K562 (cell line): ENCODE results near the gene ARHGAP15.

Experiments used
- CEBPG ChIP-seq, 3 experiments: fragments of 200-800 bp in 1 of 3; sonication (Bioruptor generic) in 1 of 3; sonication (generic) in 1 of 3; formaldehyde crosslinking in 1 of 3; IDR thresholded peaks in 2 of 3; conservative IDR thresholded peaks in 1 of 3; 2 replicates each; pipeline versions ENCODE4 v1.6.1 to v1.8.0; 2016 to 2022; ENCODE audit warnings: missing compliant biosample characterization in 2 of 3, missing genetic modification characterization in 2 of 3, mild to moderate bottlenecking in 1 of 3, missing genetic modification reagents in 1 of 3
- ELF1 ChIP-seq: fragments of 200-800 bp; sonication (Bioruptor generic); IDR thresholded peaks from 2 replicates; pipeline ENCODE4 v1.6.1; 2016; ENCODE audit warnings: missing genetic modification characterization, missing compliant biosample characterization
- FOXA1 ChIP-seq: fragments of 450-650 bp; IDR thresholded peaks from 2 replicates; pipeline ENCODE4 v1.6.1; 2016; ENCODE audit warnings: mild to moderate bottlenecking, borderline replicate concordance
- GABPA ChIP-seq: fragments of 200-800 bp; sonication (Bioruptor generic); conservative IDR thresholded peaks from 2 replicates; pipeline ENCODE4 v1.6.1; 2016; ENCODE audit warnings: low read depth, missing genetic modification characterization, missing compliant biosample characterization
- JUN ChIP-seq, 2 experiments: sonication (generic) in 1 of 2; formaldehyde crosslinking in 1 of 2; IDR thresholded peaks; 2 replicates each; pipeline versions ENCODE4 v1.6.1 to v1.8.0; 2012 to 2022; ENCODE audit warnings: borderline replicate concordance in 2 of 2, mild to moderate bottlenecking in 2 of 2, improper control_type of control experiment in 1 of 2, low read depth in 1 of 2, low read length in 1 of 2, missing genetic modification reagents in 1 of 2
- KLF1 ChIP-seq: fragments of 450-650 bp; IDR thresholded peaks from 2 replicates; pipeline ENCODE4 v1.6.1; 2016; ENCODE audit warnings: missing genetic modification characterization, missing compliant biosample characterization
- MAZ ChIP-seq, 2 experiments: fragments of 450-650 bp in 1 of 2; sonication (generic) in 1 of 2; formaldehyde crosslinking; IDR thresholded peaks in 1 of 2; conservative IDR thresholded peaks in 1 of 2; 2 replicates each; pipeline versions ENCODE4 v1.4.0 to v1.5.0; 2020; ENCODE audit warnings: mild to moderate bottlenecking in 1 of 2, missing genetic modification reagents in 1 of 2
- MEF2A ChIP-seq: IDR thresholded peaks from 2 replicates; pipeline ENCODE4 v1.6.1; 2011; ENCODE audit warnings: low read depth, mild to moderate bottlenecking, low read length, moderate library complexity; ENCODE audit not compliant: control insufficient read depth
- SIX5 ChIP-seq, 2 experiments: IDR thresholded peaks; 2 replicates each; pipeline ENCODE4 v1.6.1; 2011; ENCODE audit warnings: low read length in 2 of 2, borderline replicate concordance in 1 of 2, low read depth in 1 of 2, mild to moderate bottlenecking in 1 of 2, moderate library complexity in 1 of 2; ENCODE audit not compliant: insufficient read depth in 1 of 2
- SP1 ChIP-seq: sonication (generic); formaldehyde crosslinking; IDR thresholded peaks from 2 replicates; pipeline ENCODE4 v1.8.1; 2022; ENCODE audit warnings: mild to moderate bottlenecking, missing genetic modification reagents
- TF ChIP-seq, protein P1 (sequence below): fragments of 450-650 bp; IDR thresholded peaks from 2 replicates; pipeline ENCODE4 v1.6.1; 2016; ENCODE audit warnings: missing biosample characterization, missing genetic modification characterization
- TF ChIP-seq, protein P2 (sequence below), 3 experiments: IDR thresholded peaks in 2 of 3; conservative IDR thresholded peaks in 1 of 3; 2 replicates each; pipeline ENCODE4 v1.5.1; 2011 to 2012; ENCODE audit warnings: low read length in 3 of 3, mild to moderate bottlenecking in 3 of 3, control low read depth in 2 of 3, improper control_type of control experiment in 1 of 3, inconsistent platforms in 1 of 3, low read depth in 1 of 3, mixed read lengths in 1 of 3, moderate library complexity in 1 of 3; ENCODE audit not compliant: insufficient read depth in 2 of 3
- TF ChIP-seq, protein P3 (sequence below): sonication (generic); formaldehyde crosslinking; IDR thresholded peaks from 2 replicates; pipeline ENCODE4 v1.8.1; 2023; ENCODE audit warnings: mild to moderate bottlenecking, missing genetic modification reagents, moderate library complexity
- TF ChIP-seq, protein P4 (sequence below): fragments of 250-450 bp; sonication (Bioruptor Pico); IDR thresholded peaks from 2 replicates; pipeline ENCODE4 v1.8.0; 2021; ENCODE audit warnings: moderate library complexity, mild to moderate bottlenecking, inconsistent platforms

DNA sequence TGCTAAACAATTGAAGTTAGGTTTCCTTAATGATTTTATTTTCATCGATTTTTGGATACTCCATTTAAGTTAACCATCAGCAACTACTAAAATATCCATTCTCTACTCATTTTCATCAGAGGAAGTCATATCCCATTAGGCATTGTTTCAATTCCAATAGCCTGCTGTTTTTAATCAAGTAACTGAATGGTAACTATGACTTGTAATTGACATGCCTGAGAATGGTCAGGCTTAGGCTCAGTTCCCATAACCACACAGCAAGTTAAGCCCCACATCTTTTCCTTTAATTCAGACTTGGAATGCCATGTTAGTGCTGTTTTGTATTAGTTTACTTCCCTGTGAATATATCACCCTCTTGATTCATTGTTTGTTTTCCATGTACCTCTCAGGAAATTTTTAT lies 398.8 kb downstream of the ARHGAP15 start:
- TF ChIP-seq, protein P1, sequence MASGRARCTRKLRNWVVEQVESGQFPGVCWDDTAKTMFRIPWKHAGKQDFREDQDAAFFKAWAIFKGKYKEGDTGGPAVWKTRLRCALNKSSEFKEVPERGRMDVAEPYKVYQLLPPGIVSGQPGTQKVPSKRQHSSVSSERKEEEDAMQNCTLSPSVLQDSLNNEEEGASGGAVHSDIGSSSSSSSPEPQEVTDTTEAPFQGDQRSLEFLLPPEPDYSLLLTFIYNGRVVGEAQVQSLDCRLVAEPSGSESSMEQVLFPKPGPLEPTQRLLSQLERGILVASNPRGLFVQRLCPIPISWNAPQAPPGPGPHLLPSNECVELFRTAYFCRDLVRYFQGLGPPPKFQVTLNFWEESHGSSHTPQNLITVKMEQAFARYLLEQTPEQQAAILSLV (tag) = no peak
- TF ChIP-seq, protein P2, sequence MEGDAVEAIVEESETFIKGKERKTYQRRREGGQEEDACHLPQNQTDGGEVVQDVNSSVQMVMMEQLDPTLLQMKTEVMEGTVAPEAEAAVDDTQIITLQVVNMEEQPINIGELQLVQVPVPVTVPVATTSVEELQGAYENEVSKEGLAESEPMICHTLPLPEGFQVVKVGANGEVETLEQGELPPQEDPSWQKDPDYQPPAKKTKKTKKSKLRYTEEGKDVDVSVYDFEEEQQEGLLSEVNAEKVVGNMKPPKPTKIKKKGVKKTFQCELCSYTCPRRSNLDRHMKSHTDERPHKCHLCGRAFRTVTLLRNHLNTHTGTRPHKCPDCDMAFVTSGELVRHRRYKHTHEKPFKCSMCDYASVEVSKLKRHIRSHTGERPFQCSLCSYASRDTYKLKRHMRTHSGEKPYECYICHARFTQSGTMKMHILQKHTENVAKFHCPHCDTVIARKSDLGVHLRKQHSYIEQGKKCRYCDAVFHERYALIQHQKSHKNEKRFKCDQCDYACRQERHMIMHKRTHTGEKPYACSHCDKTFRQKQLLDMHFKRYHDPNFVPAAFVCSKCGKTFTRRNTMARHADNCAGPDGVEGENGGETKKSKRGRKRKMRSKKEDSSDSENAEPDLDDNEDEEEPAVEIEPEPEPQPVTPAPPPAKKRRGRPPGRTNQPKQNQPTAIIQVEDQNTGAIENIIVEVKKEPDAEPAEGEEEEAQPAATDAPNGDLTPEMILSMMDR (IDR thresholded peaks at IDR 0.05 in 2 of 3, conservative IDR thresholded peaks at IDR 0.05 in 1 of 3; ENCODE audit: insufficient read depth in 2 of 3, low read depth in 1 of 3, low read length in 3 of 3) = no peak
- TF ChIP-seq GABPA (tag) (no peak), MEF2A (no peak), SP1 (no peak), ELF1 (tag) (no peak), JUN (IDR thresholded peaks at IDR 0.05; ENCODE audit: borderline replicate concordance, low read depth, low read length) (no peak), JUN (CRISPR knock-in tag; IDR thresholded peaks at IDR 0.05; ENCODE audit: borderline replicate concordance) (no peak), CEBPG (CRISPR knock-in tag; IDR thresholded peaks at IDR 0.05) (no peak), CEBPG (tag; conservative IDR thresholded peaks at IDR 0.05 in 1 of 2, IDR thresholded peaks at IDR 0.05 in 1 of 2) (no peak), KLF1 (tag) (no peak), FOXA1 (no peak), SIX5 (IDR thresholded peaks at IDR 0.05; ENCODE audit: borderline replicate concordance in 1 of 2, insufficient read depth in 1 of 2, low read depth in 1 of 2, low read length in 2 of 2) (no peak), MAZ (CRISPR knock-in tag; conservative IDR thresholded peaks at IDR 0.05 in 1 of 2, IDR thresholded peaks at IDR 0.05 in 1 of 2) (no peak)
- TF ChIP-seq, protein P3, sequence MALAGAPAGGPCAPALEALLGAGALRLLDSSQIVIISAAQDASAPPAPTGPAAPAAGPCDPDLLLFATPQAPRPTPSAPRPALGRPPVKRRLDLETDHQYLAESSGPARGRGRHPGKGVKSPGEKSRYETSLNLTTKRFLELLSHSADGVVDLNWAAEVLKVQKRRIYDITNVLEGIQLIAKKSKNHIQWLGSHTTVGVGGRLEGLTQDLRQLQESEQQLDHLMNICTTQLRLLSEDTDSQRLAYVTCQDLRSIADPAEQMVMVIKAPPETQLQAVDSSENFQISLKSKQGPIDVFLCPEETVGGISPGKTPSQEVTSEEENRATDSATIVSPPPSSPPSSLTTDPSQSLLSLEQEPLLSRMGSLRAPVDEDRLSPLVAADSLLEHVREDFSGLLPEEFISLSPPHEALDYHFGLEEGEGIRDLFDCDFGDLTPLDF = no peak
- TF ChIP-seq, protein P4, sequence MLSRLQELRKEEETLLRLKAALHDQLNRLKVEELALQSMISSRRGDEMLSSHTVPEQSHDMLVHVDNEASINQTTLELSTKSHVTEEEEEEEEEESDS = no peak
